Measurements from ENCODE around the gene DNAJA3.

DNAJA3 gene

DNA sequence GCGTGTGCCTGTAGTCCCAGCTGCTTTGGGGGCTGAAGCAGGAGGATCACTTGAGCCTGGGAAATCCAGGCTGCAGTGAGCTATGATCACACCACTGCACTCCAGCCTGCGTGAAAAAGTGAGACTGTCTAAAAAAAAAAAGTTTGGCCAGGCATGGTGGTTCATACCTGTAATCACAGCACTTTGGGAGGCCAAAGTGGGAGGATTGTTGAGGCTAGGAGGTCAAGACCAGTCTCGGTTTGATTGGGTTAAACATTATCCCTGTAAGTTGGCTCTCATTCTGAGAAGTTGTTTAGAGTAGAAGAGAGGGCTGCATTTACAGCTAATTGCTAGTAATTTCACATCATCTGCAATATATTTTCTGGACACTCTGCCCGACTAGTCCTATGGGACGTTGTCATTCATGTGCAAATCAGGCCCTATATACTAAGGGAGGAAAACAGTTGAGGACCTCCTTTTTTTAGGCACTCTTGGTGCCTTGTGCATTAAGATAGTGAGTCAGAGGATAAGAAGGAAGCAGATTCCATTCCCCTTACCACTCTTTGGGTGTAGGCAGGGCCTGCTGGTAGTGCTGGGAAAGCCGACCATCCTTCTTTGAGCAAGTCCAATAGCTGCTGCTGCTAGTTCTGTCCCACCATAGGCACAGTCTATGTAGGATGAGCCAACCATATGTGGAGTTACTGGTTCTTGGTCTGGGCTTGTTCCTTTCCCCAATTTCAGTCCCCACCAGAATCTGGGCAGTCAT, 69.2 kb downstream of the DNAJA3 start:
- Histone ChIP-seq H3K27me3 (ENCODE audit: insufficient read depth, low read length) (no peaks in the 10 kb centered on the region), H2AFZ (ENCODE audit: low read depth, low read length) (no peak overlapping the region), H3K4me1 (ENCODE audit: insufficient read depth, low read length) (peaks cover 3% of the 10 kb centered on the region), H3K9me3 (ENCODE audit: low read length) (no peaks in the 10 kb centered on the region), H3K36me3 (ENCODE audit: insufficient read depth, low read length) (no peaks in the 10 kb centered on the region), H3K4me3 (ENCODE audit: low read length) (no peak overlapping the region)

DNA sequence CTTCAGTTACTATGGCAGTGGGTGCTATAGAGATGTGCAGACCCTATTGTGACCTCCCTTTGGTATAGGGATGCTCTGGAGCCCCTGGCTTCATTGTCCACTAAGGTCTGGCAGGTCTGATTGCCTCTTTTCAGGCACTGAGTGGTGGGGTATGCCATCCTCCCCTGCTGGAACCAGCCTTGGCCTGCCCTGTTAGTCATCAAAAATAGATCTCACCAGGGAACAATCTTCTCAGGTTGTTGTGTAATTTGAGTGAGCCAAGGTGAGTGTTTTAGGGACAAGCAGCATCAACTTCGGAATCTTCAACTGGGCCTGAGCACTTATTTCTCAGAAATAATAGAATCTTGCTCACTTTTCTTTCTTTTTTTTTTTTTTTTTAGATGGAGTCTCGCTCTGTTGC, 70.1 kb downstream of the DNAJA3 start:
- H3K4me3 ChIP-seq (ENCODE audit: low read length) = no peak overlapping the region
- no peak overlapping the region for H2AFZ ChIP-seq (ENCODE audit: low read depth, low read length)
- peaks cover 10% of the 10 kb centered on the region for H3K4me1 ChIP-seq (ENCODE audit: insufficient read depth, low read length)
- H3K9me3 ChIP-seq (ENCODE audit: low read length) = no peaks in the 10 kb centered on the region
- no peaks in the 10 kb centered on the region for H3K27me3 ChIP-seq (ENCODE audit: insufficient read depth, low read length)
- no peaks in the 10 kb centered on the region for H3K36me3 ChIP-seq (ENCODE audit: insufficient read depth, low read length)

DNA sequence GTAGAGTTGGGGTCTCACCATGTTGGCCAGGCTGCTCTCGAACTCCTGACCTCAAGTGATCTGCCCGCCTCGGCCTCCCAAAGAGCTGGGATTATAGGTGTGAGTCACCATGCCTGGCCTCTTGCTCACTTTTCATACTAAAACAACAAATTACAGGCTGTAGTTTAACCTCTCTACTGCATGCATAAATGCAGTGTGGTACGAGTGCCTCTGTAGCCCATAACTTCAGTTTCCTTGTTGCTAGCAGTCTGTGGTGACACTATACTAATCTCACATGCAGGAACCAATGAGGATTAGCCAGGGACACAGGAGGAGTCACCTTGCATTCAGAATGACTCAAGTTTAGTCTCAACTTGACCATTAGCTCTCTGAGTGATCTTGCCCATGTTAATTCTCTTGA, 70.6 kb downstream of the DNAJA3 start:
- H3K36me3 ChIP-seq (ENCODE audit: insufficient read depth, low read length) = no peaks in the 10 kb centered on the region
- no peaks in the 10 kb centered on the region for H3K27me3 ChIP-seq (ENCODE audit: insufficient read depth, low read length)
- H3K4me1 ChIP-seq (ENCODE audit: insufficient read depth, low read length) = peaks cover 15% of the 10 kb centered on the region
- no peak overlapping the region for H2AFZ ChIP-seq (ENCODE audit: low read depth, low read length)
- no peaks in the 10 kb centered on the region for H3K9me3 ChIP-seq (ENCODE audit: low read length)
- H3K4me3 ChIP-seq (ENCODE audit: low read length) = no peak overlapping the region

DNA sequence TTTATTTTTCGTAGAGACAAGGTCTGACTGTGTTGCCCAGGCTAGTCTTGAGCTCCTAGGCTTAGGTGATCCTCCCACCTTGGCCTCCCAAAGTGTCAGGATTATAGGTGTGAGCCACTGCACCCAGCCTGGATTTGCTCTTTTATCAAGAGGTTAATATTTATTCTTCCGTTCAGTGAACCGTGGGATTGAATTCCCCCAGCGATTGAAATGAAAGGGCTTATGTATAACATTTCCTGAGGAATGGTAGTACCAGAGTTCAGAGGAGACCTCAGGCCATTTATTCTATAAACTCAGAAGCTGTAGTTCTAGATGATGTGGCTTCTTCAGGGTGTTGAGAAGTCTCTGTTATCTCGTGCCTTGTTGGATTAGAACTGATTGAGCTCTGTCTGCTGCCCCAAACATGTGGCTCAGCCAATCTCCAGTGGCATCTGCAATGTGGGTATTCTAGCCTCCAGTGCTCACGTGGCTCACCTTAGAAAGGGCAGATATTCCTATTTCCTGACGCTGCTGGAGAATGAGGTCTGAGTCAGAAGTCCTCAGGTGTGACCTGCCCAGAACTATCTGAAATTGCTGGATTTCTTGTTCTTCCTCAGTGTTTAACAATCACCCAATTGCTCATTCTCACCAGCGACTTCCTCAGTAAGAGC, 73.0 kb downstream of the DNAJA3 start:
- no peaks in the 10 kb centered on the region for H3K36me3 ChIP-seq (ENCODE audit: insufficient read depth, low read length)
- peaks cover 19% of the 10 kb centered on the region for H3K4me1 ChIP-seq (ENCODE audit: insufficient read depth, low read length)
- no peaks in the 10 kb centered on the region for H3K9me3 ChIP-seq (ENCODE audit: low read length)
- no peaks in the 10 kb centered on the region for H3K27me3 ChIP-seq (ENCODE audit: insufficient read depth, low read length)
- no peak overlapping the region for H3K4me3 ChIP-seq (ENCODE audit: low read length)
- no peak overlapping the region for H2AFZ ChIP-seq (ENCODE audit: low read depth, low read length)

DNA sequence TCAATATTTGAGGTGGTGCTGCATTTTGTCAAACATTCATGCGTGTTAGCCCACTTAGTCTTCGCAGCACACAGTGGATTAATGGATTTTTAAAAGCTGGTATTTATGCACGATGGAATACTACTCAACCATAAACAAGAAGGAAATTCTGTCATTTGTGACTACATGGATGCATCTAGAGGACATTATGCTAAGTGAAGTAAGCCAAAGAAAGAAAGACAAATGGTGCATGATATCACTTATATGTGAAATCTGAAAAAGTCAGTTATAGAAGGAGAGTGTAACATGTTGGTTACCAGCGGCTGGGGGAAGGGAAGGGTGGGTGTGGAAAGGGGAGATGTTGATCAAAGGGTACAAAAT, 73.5 kb downstream of the DNAJA3 start:
- peaks cover 19% of the 10 kb centered on the region for H3K4me1 ChIP-seq (ENCODE audit: insufficient read depth, low read length)

DNA sequence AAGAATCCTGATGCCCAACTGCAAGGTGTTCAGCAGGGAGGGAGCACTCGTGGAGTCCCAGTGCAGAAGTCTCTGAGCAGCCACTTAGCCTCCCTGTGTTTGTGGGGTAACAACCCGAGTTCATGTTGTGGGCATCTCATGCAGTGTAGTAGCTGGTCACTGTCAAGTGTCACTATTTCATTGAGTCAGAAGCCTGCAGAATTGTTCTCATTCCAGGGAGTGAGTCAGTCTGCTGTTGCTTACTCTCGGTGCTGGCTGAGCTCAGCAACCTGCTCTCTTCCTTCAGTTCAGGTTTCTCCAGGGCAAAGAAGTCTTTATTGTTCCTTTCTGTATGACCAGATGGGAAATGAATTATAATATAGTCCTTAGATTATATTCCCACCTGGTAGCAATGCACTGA, 74.6 kb downstream of the DNAJA3 start:
- no peaks in the 10 kb centered on the region for H3K27me3 ChIP-seq (ENCODE audit: insufficient read depth, low read length)
- no peaks in the 10 kb centered on the region for H3K9me3 ChIP-seq (ENCODE audit: low read length)
- H3K4me1 ChIP-seq (ENCODE audit: insufficient read depth, low read length) = peaks cover 17% of the 10 kb centered on the region
- no peaks in the 10 kb centered on the region for H3K36me3 ChIP-seq (ENCODE audit: insufficient read depth, low read length)
- H2AFZ ChIP-seq (ENCODE audit: low read depth, low read length) = no peak overlapping the region
- no peak overlapping the region for H3K4me3 ChIP-seq (ENCODE audit: low read length)

More for the DNA sequence above, 73.5 kb downstream of the DNAJA3 start:
- H3K27me3 ChIP-seq (ENCODE audit: insufficient read depth, low read length) = no peaks in the 10 kb centered on the region
- H3K36me3 ChIP-seq (ENCODE audit: insufficient read depth, low read length) = no peaks in the 10 kb centered on the region
- no peak overlapping the region for H3K4me3 ChIP-seq (ENCODE audit: low read length)
- no peak overlapping the region for H2AFZ ChIP-seq (ENCODE audit: low read depth, low read length)
- no peaks in the 10 kb centered on the region for H3K9me3 ChIP-seq (ENCODE audit: low read length)

DNA sequence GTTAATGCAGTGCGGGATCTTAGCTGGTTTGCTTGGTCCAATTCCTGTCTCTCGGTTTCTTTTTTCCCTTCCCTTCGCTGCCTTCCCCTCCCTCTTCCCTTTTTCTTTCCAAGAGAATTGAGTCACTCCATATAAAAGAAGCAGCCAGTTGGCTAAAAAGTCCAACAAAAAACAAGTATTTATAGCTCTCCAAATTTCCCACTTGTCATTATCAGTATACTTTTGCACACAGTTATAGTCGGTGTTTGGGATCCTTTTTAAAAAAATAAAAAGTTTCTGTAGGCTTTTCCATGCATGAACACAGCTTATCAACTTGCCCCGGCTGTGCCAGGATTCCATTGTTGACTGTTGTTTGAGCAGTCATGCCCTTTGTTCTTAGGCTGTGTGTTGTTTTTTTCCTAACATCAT, 75.4 kb downstream of the DNAJA3 start:
- Histone ChIP-seq H3K4me3 (ENCODE audit: low read length) (no peak overlapping the region), H3K4me1 (ENCODE audit: insufficient read depth, low read length) (peaks cover 17% of the 10 kb centered on the region), H2AFZ (ENCODE audit: low read depth, low read length) (no peak overlapping the region), H3K36me3 (ENCODE audit: insufficient read depth, low read length) (no peaks in the 10 kb centered on the region), H3K27me3 (ENCODE audit: insufficient read depth, low read length) (no peaks in the 10 kb centered on the region), H3K9me3 (ENCODE audit: low read length) (no peaks in the 10 kb centered on the region)

DNA sequence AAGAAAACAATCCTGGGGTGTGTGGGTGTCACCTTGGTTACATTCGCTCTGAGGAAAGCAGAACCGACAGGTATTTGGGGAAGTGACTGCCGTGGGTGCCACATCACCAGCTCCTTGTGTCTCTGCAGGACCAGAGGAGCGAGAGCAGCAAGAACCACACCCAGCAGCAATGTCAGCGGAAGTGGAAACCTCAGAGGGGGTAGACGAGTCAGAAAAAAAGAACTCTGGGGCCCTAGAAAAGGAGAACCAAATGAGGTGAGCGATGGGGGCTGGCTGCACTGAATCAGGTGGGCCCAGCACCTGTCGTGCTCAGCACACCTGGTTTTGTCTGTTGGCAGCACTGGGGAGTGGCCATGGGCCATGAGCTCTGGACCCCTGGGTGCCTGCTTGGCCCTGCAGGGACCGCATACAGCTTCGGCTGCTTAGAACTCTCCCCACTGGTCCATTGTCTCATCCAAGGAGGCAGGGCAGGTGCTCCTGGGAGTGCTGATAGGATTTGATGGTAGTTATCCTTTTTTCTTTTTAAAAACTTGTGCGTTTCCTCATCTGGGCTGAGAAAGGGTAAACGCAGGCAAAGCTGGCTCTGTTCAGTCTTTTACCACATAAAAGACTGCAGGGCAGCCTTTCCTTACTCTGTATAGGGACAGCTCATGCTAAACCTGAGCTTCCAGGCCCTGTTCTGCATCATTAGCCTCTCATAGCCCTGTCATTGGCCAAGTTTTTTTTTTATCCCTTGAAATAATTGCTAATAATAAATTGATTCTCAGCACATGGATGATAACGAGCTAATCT, 79.9 kb downstream of the DNAJA3 start:
- no peak overlapping the region for H2AFZ ChIP-seq (ENCODE audit: low read depth, low read length)
- H3K4me1 ChIP-seq (ENCODE audit: insufficient read depth, low read length) = peaks cover 11% of the 10 kb centered on the region
- H3K4me3 ChIP-seq (ENCODE audit: low read length) = no peak overlapping the region
- peaks cover 29% of the 10 kb centered on the region for H3K36me3 ChIP-seq (ENCODE audit: insufficient read depth, low read length)
- H3K9me3 ChIP-seq (ENCODE audit: low read length) = no peaks in the 10 kb centered on the region
- no peaks in the 10 kb centered on the region for H3K27me3 ChIP-seq (ENCODE audit: insufficient read depth, low read length)
